GM21576 (cell line): ENCODE results near the gene A2ML1.
"Not testable (repeated sequence)": the region's sequence is repeated elsewhere in the genome, so short reads cannot be mapped to it uniquely, and the experiment has no call there.

Source experiments
- ATAC-seq: cut with Tn5 transposase; IDR thresholded peaks from one replicate; pipeline ENCODE4 v1.9.1; 2021; ENCODE audit warnings: mild to moderate bottlenecking, moderate library complexity; ENCODE audit not compliant: unreplicated experiment

The A2ML1 gene

DNA sequence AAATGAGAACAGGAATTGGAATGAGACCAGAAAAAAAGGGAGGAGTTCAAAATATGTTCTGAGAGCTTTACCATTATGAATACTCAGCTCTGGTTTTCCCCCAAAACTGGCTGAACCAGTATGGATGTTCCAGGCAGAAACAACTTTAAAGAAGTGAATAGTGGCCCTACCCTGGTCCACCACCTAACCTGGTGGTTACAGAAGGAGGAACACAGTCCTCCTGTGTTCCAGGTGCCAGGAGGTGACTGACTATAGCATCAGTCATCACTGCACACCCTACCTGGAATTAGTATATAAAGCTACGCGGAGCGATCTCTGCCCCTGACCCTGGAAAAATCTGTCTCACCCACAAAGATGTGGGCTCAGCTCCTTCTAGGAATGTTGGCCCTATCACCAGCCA, at the start of gene A2ML1:
TSS of gene A2ML1 (plus strand) at position 324 of the 400 bp plus-strand sequence. CDS start at position 355, 31 bp downstream.
- ATAC-seq, result no peak

DNA sequence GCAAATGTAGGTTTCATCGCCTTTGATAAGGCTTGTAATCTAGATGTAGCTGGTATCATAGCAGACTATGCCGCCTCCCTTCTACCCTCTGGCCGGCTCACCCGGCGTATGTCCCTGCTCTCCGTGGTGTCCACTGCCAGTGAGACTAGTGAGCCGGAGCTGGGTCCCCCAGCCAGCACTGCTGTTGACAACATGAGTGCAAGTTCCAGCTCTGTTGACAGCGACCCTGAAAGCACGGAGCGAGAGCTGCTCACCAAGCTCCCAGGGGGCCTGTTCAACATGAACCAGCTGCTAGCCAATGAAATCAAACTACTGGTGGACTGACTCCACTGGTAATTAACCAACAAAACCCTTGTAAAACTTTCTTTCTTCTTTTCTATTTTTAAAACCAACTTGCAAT, 49.0 kb upstream of the A2ML1 start:
- no peak for ATAC-seq

DNA sequence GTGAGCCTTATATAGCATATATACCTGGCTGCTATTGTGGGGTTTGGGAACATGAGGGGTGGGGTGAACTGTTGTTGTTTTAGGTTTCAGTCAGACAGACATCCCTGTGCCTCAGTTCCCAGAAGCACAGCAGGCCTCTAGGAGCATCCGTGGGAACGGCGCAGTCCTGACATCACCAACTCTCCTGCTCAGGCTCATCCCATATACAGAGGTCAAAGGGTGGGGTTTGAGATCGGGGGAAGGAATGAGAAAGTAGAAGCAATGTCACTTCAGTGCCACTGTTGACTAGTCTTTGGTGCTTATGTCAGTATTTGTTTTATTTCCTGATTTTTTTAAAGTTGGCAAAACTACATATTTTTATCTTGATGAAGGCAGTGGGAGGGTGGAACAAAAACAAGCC, 43.1 kb upstream of the A2ML1 start:
- ATAC-seq, result no peak

DNA sequence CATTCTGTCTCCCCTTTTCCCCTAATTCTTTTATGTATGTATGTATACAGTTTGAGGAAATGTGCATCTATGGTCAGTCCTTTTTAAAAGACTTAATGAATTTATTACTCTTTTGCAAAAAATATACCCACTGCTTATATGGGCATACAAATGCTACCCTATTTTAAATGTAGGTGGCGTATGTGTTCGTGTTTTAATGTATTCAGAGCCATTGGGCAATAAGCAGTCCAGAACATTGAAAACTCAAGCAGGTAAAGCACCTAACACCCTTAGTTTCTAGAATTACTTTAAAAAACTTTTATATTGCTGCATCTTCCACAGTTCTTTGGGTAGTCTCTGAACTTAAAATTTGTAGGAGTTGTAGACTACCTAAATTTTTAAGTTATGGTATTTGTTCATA, 42.6 kb upstream of the A2ML1 start:
- no peak for ATAC-seq

DNA sequence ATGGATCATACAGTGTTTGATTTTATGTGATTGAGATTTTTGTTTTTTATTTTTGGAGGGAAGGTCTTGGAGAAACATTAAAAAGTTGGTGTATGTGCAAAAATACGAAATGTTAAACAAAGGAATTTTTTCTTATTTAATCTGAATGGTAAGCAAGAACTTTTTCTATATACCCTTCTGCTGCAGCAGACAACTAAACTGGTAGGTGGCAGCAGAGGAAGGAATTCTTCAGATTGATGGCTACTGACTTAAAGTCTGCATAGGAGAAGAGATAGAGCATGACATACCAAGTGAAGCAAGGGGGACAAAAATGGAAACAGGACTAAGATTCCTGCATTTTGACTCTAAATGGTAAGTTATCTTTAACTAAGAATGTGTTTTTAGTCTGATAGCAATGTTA, 42.0 kb upstream of the A2ML1 start:
- ATAC-seq, result no peak

DNA sequence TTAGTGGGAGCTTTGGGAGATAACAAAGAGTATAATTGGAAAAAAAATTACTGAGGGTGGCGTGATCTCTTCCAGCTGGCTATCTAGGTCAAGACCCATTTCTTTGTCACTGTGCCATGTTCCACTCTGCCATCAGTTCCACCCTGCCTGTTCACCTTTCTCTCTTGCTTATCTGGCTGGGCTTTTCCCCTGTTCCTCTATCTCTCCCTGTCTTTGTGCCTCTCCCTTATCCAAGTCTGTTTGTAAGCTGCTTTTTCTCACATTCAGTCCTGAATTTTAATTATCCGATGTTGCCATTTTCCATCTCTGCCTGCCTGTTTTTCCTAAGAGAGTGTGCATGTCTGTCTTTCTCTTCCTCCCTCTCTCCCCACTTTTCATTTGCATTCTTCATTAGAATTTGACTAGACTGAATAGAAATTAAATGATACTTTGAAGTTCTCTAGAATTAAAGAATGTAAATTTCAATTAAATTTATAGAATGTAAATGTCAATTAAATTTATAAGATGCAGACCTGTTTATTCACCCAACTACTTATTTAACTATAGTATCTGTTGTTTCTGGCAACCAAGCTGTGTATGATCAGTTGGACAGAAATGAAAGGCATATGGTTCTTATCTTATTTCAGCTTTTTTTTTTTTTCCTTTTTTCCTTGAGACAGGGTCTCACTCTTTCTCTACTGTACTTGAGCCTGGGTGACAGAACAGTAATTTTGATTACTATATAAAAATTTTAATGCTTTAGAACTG, 40.9 kb upstream of the A2ML1 start:
- no peak for ATAC-seq

DNA sequence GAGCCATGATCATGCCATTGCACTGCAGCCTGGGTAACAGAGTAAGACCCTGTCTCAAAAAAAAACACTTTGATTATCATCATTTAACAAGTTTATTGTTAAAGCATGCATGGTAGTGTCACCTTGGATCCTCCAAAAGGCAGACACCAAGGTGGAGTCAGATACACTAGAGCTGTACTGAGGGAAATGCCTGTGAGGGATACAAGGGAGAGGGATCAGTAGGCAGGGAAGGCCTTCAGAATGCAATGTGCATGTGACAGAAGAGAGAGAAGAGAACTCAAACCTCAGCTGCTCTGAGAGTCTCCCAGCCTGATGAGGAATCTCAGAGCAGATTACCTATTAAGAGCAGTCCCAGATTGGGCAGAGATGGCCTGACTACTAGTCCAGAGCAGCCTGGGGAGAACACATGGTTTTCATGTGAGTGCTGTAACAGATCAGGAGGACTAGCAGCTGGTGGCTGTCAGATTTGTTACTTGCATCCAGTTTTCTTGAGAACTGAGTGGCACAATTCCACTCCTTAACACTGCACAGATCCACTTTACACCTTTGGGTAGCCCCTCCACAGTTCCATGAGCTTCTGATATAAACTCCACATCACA, 38.0 kb upstream of the A2ML1 start:
- no peak for ATAC-seq

DNA sequence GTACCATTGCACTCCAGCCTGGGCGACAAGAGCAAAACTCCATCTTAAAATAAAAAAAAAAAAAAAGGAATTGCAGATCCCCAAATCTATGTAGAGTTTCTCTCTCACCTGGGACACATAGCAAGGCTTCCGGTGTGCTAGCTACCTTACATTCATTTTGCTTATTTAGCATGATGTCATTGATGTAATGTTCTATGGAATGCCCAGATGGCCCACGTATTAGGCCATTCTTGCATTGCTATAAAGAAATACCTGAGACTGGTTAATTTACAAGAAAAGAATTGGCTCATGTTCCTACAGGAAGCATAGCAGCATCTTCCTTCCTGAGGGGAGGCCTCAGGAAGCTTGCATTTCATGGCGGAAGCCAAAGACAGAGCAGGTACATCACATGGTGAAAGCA, 36.9 kb upstream of the A2ML1 start:
- no peak for ATAC-seq

DNA sequence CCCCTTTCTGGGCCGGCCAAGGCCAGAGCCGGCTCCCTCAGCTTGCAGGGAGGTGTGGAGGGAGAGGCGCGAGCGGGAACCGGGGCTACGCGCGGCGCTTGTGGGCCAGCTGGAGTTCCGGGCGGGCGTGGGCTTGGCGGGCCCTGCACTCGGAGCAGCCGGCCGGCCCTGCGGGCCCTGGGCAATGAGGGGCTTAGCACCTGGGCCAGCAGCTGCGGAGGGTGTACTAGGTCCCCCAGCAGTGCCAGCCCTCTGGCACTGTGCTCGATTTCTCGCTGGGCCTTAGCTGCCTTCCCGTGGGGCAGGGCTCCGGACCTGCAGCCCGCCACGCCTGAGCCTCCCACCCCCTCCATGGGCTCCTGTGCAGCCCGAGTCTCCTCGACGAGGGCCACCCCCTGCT, 35.2 kb upstream of the A2ML1 start:
- not testable (repeated sequence) for ATAC-seq

DNA sequence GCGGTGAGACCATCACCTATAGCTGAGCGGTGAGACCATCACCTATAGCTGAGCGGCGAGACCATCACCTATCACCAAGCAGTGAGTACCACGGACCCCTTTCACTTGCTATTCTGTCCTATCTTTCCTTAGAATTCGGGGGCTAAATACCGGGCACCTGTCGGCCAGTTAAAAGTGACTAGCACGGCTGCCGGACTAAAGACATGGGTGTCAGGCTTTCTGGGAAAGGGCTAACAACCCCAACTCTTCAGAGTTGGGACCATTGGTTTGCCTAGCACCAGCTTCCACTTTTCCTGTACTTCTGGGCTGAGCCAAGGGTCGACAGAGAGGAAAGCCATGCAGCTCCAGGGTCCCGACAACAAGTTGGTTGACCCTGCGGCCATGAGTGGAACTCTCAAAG, 33.7 kb upstream of the A2ML1 start:
- not testable (repeated sequence) for ATAC-seq

DNA sequence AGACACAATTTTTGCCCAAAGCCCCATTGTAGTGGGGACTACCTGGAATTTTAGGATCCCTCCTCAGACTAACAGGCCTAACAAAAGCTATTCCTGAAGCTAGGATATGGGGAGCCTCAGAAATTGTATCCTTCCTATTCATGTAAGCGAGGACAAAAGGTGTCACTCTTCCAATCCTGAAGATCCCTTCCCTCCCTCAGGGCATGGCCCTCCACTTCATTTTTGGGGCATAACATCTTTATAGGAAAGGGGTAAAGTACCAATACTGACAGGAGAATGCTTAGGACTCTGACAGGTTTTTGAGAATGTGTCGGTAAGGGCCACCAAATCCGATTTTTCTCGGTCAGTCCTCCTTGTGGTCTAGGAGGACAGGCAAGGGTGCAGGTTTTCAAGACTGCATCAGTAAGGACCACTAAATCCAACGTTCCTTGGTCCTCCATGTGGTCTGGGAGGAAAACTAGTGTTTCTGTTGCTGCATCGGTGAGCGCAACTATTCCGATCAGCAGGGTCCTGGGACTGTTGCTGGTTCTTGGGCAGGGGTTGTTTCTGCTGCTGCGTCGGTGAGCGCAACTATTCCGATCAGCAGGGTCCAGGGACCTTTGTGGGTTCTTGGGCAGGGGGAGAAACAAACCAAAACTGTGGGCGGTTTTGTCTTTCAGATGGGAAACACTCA, 32.9 kb upstream of the A2ML1 start:
- not testable (repeated sequence) for ATAC-seq

DNA sequence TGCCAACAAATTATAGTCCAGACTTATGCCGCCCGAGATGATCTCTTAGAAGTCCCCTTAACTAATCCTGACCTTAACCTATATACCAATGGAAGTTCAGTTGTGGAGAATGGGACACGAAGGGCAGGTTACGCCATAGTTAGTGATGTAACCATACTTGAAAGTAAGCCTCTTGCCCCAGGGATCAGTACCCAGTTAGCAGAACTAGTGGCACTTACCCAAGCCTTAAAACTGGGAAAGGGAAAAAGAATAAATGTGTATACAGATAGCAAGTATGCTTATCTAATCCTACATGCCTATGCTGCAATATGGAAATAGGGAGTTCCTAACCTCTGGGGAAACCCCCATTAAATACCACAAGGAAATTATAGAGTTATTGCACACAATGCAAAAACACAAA, 29.2 kb upstream of the A2ML1 start:
- not testable (repeated sequence) for ATAC-seq

DNA sequence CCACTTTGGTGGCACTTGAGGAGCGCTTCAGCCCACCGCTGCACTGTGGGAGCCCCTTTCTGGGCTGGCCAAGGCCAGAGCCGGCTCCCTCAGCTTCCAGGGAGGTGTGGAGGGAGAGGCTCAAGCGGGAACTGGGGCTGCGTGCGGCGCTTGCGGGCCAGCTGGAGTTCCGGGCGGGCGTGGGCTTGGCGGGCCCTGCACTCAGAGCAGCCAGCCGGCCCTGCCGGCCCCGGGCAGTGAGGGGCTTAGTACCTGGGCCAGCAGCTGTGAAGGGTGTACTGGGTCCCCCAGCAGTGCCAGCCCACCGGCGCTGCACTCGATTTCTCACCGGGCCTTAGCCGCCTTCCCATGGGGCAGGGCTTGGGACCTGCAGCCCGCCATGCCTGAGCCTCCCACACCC, 27.8 kb upstream of the A2ML1 start:
- ATAC-seq, result not testable (repeated sequence)

DNA sequence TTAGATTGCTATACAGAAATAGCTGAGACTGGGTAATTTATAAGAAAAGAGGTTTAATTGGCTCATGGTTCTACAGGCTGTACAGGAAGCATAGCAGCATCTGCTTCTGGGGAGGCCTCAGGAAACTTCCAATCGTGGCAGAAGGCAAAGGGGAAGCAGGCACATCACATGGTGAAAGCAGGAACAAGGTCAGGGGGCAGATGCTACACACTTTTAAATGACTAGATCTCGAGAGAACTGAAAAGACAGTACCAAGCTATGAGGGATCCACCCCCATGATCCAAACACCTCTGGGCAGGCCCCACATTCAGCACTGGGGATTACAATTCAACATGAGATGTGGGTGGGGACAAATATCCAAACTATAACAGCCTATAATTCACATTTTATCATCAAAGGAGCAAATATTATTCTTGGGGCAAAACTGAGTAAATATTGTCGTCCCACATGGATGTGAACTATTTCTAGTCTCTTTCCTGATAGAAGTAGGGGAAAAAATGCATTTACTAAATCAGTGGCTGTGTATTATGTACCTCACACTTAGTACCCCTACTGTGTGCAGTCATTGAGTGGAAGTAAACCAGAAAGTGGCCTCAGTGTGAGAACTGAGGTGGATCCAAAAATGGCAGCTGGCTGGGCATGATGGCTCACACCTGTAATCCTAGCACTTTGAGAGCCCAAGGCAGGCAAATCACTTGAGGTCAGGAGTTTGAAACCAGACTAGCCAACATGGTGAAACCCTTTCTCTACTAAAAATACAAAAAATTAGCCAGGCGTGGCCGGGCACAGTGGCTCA, 25.4 kb upstream of the A2ML1 start:
- no peak for ATAC-seq

DNA sequence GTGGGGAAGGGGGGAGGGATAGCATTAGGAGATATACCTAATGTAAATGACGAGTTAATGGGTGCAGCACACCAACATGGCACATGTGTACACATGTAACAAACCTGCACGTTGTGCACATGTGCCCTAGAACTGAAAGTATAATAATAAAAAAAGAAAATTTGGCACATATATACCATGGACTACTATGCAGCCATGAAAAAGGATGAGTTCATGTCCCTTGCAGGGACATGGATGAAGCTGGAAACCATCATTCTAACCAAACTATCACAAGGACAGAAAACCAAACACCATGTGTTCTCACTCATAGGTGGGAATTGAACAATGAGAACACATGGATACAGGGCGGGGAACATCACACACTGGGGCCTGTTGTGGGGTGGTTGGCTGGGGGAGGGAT, 21.2 kb upstream of the A2ML1 start:
- not testable (repeated sequence) for ATAC-seq

DNA sequence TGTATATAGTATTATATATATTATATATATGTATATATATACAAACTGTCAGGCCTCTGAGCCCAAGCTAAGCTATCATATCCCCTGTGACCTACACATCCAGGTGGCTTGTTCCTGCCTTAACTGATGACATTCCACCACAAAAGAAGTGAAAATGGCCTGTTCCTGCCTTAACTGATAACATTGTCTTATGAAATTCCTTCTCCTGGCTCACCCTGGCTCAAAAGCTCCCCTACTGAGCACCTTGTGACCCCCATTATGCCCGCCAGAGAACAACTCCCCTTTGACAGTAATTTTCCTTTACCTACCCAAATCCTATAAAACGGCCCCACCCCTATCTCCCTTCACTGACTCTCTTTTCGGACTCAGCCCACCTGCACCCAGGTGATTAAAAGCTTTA, 17.6 kb upstream of the A2ML1 start:
- ATAC-seq, result not testable (repeated sequence)

DNA sequence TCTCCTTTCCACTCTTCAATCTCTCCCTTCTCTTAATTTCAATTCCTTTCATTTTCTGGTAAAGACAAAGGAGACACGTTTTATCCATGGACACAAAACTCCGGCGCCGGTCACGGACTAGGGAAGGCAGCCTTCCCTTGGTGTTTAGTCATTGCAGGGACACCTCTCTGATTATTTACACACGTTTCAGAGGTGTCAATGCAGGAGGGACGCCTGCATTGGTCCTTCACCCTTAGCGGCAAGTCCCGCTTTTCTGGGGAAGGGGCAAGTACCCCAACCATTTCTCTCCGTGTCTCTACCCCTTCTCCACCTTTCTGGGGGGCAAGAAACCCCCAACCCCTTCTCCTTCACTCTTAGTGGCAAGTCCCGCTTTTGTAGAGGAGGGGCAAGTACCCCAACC, 16.9 kb upstream of the A2ML1 start:
- ATAC-seq, result not testable (repeated sequence)

DNA sequence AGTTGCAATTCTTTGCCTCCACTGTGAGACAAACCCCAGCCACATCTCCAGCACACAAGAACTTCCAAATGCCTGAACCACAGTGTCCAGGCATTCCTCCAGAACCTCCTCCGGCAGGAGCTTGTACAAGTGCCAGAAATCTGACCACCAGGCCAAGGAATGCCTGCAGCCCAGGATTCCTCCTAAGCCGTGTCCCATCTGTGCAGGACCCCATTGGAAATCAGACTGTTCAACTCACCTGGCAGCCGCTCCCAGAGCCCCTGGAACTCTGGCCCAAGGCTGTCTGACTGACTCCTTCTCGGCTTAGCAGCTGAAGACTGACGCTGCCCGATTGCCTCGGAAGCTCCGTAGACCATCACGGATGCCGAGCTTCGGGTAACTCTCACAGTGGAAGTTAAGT, 15.3 kb upstream of the A2ML1 start:
- not testable (repeated sequence) for ATAC-seq

DNA sequence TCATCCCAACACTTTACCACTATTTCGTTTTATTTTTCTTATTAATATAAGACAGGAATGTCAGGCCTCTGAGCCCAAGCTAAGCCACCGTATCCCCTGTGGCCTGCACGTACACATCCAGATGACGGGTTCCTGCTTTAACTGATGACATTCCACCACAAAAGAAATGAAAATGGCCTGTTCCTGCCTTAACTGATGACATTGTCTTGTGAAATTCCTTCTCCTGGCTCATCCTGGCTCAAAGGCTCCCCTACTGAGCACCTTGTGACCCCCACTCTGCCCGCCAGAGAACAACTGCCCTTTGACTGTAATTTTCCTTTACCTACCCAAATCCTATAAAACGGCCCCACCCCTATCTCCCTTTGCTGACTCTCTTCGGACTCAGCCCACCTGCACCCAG, 12.3 kb upstream of the A2ML1 start:
- not testable (repeated sequence) for ATAC-seq

DNA sequence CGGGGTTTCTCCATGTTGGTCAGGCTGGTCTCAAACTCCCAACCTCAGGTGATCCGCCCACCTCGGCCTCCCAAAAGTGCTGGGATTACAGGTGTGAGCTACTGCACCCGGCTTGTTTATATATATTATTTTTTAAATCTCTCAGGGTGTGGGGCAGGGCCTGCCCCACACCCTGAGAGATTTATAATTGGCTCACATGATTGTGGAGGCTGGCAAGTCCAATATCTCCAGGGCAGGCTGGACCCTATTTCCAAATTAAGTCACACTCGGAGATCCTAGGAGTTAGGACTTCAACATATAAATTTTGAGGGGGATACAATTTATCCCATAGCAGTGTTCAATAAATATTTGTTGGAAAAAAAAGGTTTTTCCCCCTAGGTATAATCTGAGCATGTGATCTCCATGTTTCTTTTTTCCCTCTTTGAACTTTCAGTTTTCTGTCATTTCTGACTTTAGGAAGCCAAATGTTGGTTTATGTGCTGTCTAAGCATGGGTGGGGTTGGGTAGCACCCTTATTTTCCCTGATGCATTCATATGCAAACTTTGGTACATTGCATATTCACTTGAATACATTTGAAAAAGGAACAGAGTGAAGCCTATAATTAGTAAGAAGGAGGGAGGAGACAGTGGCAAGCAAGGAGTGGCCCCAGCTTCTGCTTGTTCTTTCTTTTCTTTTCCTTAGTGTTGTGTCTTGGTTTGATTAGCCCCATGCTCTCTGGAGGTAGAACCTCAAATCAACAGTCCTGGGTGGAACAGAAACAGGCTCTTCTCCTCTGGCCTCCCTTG, 8.7 kb upstream of the A2ML1 start:
- no peak for ATAC-seq
